Colonic mucosa (tissue), 4 donors: ENCODE results near the gene BCL7B. TPM values are rescaled to one million over a fixed set of nuclear protein-coding genes. Genes with fewer than 3 reads are reported as not detected.
"Not testable (repeated sequence)": the region's sequence is repeated elsewhere in the genome, so short reads cannot be mapped to it uniquely, and the experiment has no call there.

Experiments used
- DNase-seq: peaks from one replicate; pipeline ENCODE4 v3.0.0-alpha.2; 2020
- H3K27ac ChIP-seq: fragments of 200-600 bp; one replicate; pipeline ENCODE4 v1.8.0; 2021
- H3K27me3 ChIP-seq: fragments of 200-600 bp; one replicate; pipeline ENCODE4 v1.8.0; 2021
- H3K36me3 ChIP-seq: fragments of 200-600 bp; one replicate; pipeline ENCODE4 v1.8.0; 2021
- H3K4me1 ChIP-seq: fragments of 200-600 bp; one replicate; pipeline ENCODE4 v1.8.0; 2021; ENCODE audit warnings: mild to moderate bottlenecking
- H3K4me3 ChIP-seq: fragments of 200-600 bp; one replicate; pipeline ENCODE4 v1.8.0; 2021
- H3K9ac ChIP-seq, 2 donors: one replicate each; pipeline ENCODE4 v1.7.0; 2013; ENCODE audit warnings: control low read depth in 2 of 2, low read depth in 2 of 2, low read length in 2 of 2
- H3K9me3 ChIP-seq: fragments of 200-600 bp; one replicate; pipeline ENCODE4 v1.8.0; 2021
- intact Hi-C: fragments of 100-400 bp; cut with DNase I; formaldehyde crosslinking; loops from one replicate; pipeline ENCODE4 v1.14.1; 2022
- total RNA-seq, 2 donors: library from RNA; stranded (reverse); fragmentation: NEBNext Ultra II Directional in 1 of 2; extraction: Animal tissue kit (Norgen Biotek cat#: 25700) in 1 of 2; gene quantifications; one replicate each; pipeline ENCODE4 v1.2.1, GENCODE V29; 2021
- TF ChIP-seq, protein P1 (sequence below): fragments of 200-600 bp; IDR thresholded peaks from one replicate; pipeline ENCODE4 v1.8.0; 2022; ENCODE audit warnings: antibody characterized with exemption, mild to moderate bottlenecking
- donor health status: healthy.
- donor health status: DM: no; HTN: no; CAD: no.
- donor health status: DM: no; HTN: no; CAD: no.

BCL7B gene
- total RNA-seq, 2 donors from 2014 or later = 53.8 to 56.8 TPM

DNA sequence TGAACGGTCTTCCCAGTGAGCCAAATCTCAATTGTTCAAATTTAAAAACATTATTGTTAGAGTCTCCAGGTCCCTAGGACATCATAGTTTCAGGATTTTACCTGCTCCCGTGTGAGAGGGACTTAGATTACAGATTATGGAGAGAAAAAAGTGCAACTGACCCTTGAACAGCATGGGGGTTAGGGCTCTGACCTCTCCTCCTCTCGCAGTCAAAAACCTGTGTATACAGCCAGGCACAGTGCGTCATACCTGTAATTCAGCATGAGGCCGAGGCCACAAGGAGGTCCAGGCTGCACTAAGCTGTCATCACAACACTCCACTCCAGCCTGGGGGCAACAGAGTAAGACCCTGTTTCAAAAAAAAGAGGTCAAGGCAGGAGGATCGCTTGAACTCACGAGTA, 60.9 kb downstream of the BCL7B start:
- Histone ChIP-seq H3K9me3 (no peaks in the 10 kb centered on the region), H3K27ac (no peak overlapping the region), H3K9ac (no peak overlapping the region), H3K4me3 (no peak overlapping the region), H3K27me3 (no peaks in the 10 kb centered on the region), H3K4me1 (no peaks in the 10 kb centered on the region), H3K36me3 (peaks cover 43% of the 10 kb centered on the region)
- TF ChIP-seq, protein P1, sequence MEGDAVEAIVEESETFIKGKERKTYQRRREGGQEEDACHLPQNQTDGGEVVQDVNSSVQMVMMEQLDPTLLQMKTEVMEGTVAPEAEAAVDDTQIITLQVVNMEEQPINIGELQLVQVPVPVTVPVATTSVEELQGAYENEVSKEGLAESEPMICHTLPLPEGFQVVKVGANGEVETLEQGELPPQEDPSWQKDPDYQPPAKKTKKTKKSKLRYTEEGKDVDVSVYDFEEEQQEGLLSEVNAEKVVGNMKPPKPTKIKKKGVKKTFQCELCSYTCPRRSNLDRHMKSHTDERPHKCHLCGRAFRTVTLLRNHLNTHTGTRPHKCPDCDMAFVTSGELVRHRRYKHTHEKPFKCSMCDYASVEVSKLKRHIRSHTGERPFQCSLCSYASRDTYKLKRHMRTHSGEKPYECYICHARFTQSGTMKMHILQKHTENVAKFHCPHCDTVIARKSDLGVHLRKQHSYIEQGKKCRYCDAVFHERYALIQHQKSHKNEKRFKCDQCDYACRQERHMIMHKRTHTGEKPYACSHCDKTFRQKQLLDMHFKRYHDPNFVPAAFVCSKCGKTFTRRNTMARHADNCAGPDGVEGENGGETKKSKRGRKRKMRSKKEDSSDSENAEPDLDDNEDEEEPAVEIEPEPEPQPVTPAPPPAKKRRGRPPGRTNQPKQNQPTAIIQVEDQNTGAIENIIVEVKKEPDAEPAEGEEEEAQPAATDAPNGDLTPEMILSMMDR = no peak
- intact Hi-C loops = no loop called here
- no peak for DNase-seq

- not testable (repeated sequence) for H3K27me3 ChIP-seq
These were observed 62.0 kb downstream of the BCL7B start for GRCh38 chr7:73495507-73495906.

GRCh38 chr7:73489976-73490375, 67.5 kb downstream of the BCL7B start:
- H3K4me1 ChIP-seq = no peaks in the 10 kb centered on the region
- H3K4me3 ChIP-seq = no peak overlapping the region
- no peak for DNase-seq
- no peaks in the 10 kb centered on the region for H3K9me3 ChIP-seq
- TF ChIP-seq, protein P1 = no peak
- peaks cover 7% of the 10 kb centered on the region for H3K36me3 ChIP-seq
- no peak overlapping the region for H3K27ac ChIP-seq
- H3K9ac ChIP-seq = no peak overlapping the region
- H3K27me3 ChIP-seq = no peaks in the 10 kb centered on the region
- intact Hi-C loops = loop anchor here (10.0 kb wide), 1 partner anchor 55 kb away; no protein-coding TSS in a partner anchor

More at GRCh38 chr7:73495507-73495906, 62.0 kb downstream of the BCL7B start:
- H3K4me1 ChIP-seq, H3K9me3 ChIP-seq, H3K9ac ChIP-seq, H3K4me3 ChIP-seq, H3K27ac ChIP-seq, intact Hi-C loops, DNase-seq: not testable (repeated sequence)
- H3K36me3 ChIP-seq = peaks cover 33% of the 10 kb centered on the region

DNA sequence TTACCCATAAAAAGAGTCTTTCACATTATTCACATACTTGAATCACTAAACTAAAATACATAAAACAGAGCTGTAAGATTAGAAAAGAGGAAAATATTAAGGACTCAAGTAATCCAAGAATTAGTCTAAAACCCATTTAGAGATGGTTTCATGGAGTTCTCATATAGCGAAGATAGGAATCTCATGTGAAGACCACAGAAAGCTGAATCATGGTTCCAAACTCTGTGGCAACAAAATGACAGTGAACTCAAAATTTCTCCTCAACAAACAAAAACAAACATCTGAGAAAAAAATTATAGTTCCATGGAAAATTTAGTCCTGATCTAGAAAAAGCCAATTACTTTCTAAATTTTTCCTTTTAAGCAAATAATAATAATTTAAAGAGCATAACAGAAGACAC, 70.0 kb downstream of the BCL7B start:
- TF ChIP-seq, protein P1 = no peak
- Histone ChIP-seq H3K36me3 (peaks cover 5% of the 10 kb centered on the region), H3K27ac (no peak overlapping the region), H3K9me3 (no peaks in the 10 kb centered on the region), H3K9ac (no peak overlapping the region), H3K4me1 (no peaks in the 10 kb centered on the region), H3K4me3 (no peak overlapping the region), H3K27me3 (no peaks in the 10 kb centered on the region)
- intact Hi-C loops = loop anchor here (10.0 kb wide), 1 partner anchor 57 kb away; no protein-coding TSS in a partner anchor
- no peak for DNase-seq

Other genes with a start within 250 kb of the BCL7B start
- 10 to 100 TPM; 17.3 to 35.0 TPM for gene NSUN5, start 248.9 kb downstream of the BCL7B start, total RNA-seq
- not detected for gene TRIM50, start 229.6 kb downstream of the BCL7B start, total RNA-seq
- gene FKBP6, start 229.5 kb downstream of the BCL7B start, total RNA-seq = not detected
- under 1 TPM; 0.35 to 0.37 TPM for gene FZD9, start 123.9 kb downstream of the BCL7B start, total RNA-seq
- 10 to 100 TPM; 43.9 to 58.4 TPM for gene BAZ1B, start 35.4 kb downstream of the BCL7B start, total RNA-seq
- 10 to 100 TPM; 36.5 to 50.2 TPM for gene TBL2, start 20.9 kb upstream of the BCL7B start, total RNA-seq
- gene MLXIPL, start 66.8 kb upstream of the BCL7B start, total RNA-seq = 10 to 100 TPM in 1 of 2 donors, 1 to 10 TPM in 1; 9.5 to 15.7 TPM
- 1 to 10 TPM in 1 of 2 donors, under 1 TPM in 1; 0.62 to 2.0 TPM for gene VPS37D, start 110.1 kb upstream of the BCL7B start, total RNA-seq
- 10 to 100 TPM in 1 of 2 donors, 1 to 10 TPM in 1; 9.7 to 15.1 TPM for gene DNAJC30, start 125.8 kb upstream of the BCL7B start, total RNA-seq
- gene BUD23, start 125.9 kb upstream of the BCL7B start, total RNA-seq = 10 to 100 TPM; 46.4 to 79.5 TPM
- gene STX1A, start 162.0 kb upstream of the BCL7B start, total RNA-seq = 1 to 10 TPM; 7.0 to 7.2 TPM
- 100 to 1,000 TPM; 109 to 123 TPM for gene ABHD11, start 181.1 kb upstream of the BCL7B start, total RNA-seq
- 100 to 1,000 TPM; 599 to 634 TPM for gene CLDN3, start 212.6 kb upstream of the BCL7B start, total RNA-seq